LHCN-M2 (cell line): Measurements from ENCODE around the gene NAXD. TPM values are rescaled to one million over a fixed set of nuclear protein-coding genes. Genes with fewer than 3 reads are reported as not detected.
A peak's percentile ranks its signal among the peaks of the same experiment; 100 is the strongest.
"Not testable (repeated sequence)": the region's sequence is repeated elsewhere in the genome, so short reads cannot be mapped to it uniquely, and the experiment has no call there.

ENCODE experiments used
- DNase-seq: peaks from one replicate; pipeline ENCODE4 v3.0.0-alpha.2; 2012; ENCODE audit warnings: low read depth
- total RNA-seq: library from RNA; depleted of rRNA; stranded (reverse); fragments of >200 nt; gene quantifications from 2 replicates; pipeline ENCODE4 v1.2.3, GENCODE V29; 2014

NAXD gene
- total RNA-seq, 1 experiment from 2014 or later, result 25.9 TPM

- no peak for DNase-seq
Measured at GRCh38 chr13:110662777-110663443, 47.6 kb downstream of the NAXD start.

DNA sequence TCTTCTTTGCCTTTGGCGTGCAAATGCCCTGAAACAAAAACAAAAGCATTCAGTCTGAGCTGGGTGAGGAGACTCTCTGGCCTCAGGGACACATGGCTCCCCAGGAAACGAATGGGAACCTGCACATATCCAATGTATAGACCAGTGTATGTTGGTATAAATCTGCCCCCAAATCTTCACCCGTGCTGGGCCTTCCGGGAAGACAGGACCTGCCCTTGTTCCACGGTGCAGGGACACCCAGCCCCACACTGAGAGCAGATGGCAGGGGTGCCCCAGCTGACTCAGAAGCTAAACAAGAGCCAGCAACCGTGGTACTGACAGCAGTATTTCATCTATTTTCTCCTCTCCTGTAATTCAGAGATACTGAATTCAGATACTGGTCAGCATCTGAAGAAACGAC, 48.1 kb downstream of the NAXD start:
- DNase-seq, result no peak

GRCh38 chr13:110664041-110664440, 48.7 kb downstream of the NAXD start:
- DNase-seq, result no peak

DNA sequence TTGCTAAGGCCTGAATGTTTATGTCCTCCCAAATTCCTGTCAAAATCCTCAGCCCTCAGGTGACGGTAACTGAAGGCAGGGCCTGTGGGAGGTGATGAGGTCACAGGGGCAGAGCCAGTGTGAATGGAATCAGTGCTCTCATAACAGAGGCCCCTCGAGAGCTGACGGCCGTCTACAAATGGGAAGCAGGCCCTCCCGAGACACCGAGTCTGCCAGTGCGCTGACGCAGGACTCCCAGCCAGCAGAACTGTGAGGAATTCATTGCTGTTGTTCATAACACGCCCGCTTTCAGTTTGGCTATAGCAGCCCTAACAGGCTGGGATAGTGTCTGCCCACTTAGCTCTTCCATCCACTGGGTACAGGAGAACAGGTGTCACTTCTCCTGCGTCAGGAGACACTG, 49.3 kb downstream of the NAXD start:
- DNase-seq, result no peak

DNA sequence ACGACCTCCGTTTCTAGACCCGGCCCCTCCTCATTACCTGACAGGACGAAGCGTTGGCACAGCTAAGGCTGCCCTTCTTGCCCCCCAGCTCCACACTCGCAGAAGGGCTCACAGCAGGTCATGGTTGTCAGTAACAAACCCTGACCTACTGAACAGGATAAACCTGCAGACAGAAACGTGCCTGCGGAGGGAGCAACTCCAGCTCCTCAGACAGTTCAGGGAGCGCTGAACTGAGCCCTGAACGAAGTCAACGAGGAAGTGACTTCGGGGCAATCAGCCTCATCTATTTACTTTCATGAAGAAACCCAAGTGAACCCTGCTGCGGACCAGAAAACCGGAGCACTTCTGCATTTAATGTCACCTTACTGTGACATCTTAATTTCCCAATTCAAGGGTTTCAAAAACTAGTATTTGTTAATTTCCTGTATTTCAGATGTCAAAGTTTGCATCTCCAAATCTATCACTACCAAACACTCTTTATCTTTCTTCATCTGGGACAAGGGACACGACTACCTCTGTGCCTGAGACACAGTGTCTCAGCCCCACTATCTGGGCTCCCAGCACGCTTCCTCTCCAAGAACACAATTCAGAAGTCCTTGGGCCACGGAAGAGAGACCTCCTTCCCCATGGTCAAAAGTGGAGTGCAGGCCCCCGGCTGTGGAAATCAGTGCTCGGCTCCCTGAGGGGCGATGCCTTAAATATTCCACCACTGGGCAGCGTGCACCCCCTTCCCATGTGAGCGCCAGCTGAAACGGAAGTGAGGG, 50.3 kb downstream of the NAXD start:
- DNase-seq, result no peak

GRCh38 chr13:110666255-110666533, 50.8 kb downstream of the NAXD start:
- no peak for DNase-seq

GRCh38 chr13:110669036-110669435, 53.7 kb downstream of the NAXD start:
- DNase-seq, result no peak

DNA sequence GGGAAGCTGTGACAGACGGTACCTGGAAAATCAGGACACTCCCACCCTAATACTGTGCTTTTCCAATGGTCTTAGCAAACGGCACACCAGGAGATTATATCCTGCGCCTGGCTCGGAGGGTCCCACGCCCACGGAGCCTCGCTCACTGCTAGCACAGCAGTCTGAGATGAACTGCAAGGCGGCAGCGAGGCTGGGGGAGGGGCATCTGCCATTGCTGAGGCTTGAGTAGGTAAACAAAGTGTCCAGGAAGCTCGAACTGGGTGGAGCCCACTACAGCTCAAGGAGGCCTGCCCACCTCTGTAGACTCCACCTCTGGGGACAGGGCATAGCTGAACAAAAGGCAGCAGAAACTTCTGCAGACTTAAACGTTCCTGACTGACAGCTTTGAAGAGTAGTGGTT, 54.5 kb downstream of the NAXD start:
- not testable (repeated sequence) for DNase-seq

DNA sequence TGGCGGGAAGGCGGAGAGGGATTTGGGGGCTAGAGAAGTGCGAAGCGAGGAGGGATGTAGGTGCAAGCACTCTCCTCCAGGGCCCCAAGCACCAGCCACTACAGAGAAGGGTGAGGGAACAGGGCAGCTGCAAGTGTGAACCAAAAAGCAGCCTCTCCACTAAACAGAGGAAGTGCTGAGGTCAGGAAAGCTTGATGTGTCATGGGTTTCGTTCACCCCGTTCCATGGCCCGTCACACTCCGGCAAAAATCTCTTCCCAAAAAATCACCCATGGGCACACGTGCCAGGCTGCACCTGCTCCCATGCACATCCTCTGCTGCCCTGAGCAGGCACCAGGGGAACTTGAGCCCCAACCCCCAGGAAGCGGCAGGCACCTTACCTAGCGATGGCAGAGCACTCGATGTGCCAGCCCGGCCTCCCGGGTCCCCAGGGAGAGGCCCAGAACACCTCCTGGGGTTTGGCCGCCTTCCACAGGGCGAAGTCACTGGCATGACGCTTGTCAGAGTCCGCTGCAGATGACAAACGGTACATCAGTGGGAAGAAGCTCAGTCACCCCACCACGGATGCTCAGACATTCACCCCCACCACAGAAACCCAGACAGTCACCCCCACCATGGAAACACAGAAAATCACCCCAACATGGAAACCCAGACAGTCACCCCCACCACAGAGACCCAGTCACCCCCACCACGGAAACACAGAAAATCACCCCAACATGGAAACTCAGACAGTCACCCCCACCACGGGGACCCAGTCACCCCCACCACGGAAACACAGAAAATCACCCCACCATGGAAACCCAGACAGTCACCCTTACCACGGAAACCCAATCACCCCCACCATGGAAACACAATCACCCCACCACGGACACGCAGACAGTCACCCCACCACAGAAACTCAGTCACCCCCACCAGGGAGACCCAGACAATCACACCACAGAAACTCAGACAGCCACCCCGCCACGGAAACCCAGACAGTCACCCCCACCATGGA, 61.5 kb downstream of the NAXD start:
- no peak for DNase-seq

GRCh38 chr13:110677731-110678545, 62.6 kb downstream of the NAXD start:
- DNase-seq, result no peak

DNA sequence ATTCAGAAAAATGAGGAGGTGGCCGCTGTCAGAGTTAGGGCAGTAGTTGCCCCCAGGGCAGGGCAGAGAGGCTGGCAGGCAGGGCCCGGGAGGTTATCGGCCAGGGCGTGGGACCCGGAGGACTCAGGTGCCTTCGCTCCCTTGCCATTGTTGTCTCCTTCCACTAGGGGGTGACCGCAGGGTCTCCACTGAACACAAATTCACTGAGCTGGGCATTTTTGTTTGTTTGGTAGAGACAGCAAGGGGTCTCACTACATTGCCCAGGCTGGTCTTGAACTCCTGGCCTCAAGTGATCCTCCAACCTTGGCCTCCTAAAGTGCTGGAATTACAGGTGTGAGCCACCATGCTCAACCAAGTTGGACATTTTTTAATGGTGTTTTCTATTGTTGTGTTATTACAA, 65.5 kb downstream of the NAXD start:
- peak; percentile 20 for DNase-seq

DNA sequence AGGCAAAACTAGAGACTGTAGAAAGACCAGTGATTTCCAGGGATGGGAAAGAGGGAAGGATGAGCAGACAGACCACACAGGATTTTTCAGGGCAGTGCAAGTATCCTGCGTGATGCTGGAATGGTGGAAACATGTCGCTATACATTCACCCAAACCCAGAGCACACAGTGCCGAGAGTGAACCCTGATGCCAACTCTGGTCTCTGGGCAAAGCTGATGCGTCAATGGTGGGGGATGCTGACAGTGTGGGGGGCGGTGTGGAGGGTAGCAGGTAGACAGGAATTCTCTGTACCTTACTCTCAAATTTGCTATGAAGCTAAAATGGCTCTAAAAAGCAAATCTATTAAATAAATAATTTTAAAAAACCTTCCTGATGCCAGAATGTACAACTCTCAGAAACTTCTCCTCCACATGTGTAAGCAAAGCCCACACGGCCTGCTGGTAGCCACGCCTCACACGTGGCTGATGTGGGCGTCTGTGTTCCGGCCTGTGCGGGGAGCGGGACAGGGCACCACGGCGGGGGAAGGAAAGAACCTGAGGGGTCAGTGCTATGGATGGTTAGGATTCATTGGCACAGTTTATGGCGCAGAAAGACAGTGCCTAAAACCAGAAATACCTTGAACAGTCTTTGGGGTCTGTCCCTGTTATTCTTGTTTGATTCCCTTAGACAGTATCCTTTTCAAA, 66.7 kb downstream of the NAXD start:
- DNase-seq, result no peak

DNA sequence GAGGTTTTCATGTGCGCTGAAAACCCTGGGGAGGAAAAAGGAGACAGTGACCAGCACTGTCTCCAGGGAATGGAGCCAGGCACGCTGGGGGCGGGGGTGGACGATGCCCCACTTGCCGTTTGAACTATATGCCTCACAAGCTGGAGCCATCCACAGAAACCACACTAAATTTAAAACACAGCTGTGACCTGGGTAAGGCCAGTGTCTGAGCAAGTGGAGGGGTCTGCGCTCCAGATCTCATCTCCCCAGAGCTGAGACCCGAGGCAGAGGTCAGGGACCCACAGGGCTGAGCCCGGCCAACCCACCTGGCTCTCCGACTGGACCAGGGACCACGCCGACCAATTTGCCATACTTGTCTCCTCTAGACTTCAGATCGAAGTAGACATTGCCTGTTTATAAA, 67.4 kb downstream of the NAXD start:
- DNase-seq, result no peak

DNA sequence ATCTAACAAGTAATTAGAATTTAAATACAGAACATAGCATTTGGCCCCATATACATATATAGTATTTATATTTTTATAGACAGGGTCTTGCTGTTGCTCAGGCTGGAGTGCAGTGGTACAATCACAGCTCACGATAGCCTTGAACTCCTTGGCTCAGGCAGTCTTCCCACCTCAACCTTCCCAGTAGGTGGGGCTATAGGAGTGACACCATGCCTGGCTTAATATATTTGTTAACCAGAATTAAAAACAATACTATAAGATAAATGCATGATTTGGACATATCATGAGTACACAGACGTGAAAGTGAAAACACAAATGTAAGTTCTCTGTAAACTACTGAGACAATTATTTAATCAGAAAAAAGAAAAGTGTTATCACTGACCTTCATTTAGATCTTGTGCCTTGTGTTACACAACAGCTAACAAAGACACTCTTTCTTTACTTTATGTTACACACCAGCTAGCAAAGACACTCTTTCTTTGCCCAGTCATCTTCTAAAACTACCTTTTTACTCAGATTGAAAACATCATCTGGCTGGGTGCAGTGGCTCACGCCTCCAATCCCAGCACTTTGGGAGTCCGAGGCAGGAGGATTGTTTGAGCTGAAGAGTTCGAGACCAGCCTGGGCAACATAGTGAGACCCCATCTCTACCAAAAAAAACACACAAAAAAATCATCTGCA, 68.0 kb downstream of the NAXD start:
- DNase-seq, result no peak

- DNase-seq, result no peak
Measured at GRCh38 chr13:110683921-110684320, 68.6 kb downstream of the NAXD start.

- no peak for DNase-seq
Measured at GRCh38 chr13:110684388-110685056, 69.2 kb downstream of the NAXD start.

- DNase-seq, result no peak
Measured at GRCh38 chr13:110685305-110686020, 70.1 kb downstream of the NAXD start.

- DNase-seq, result no peak
Measured at GRCh38 chr13:110687736-110688135, 72.4 kb downstream of the NAXD start.

- DNase-seq, result no peak
Measured at GRCh38 chr13:110689041-110689440, 73.7 kb downstream of the NAXD start.
